GM19099 (cell line): ENCODE results near the gene SRRD.
A peak's percentile ranks its signal among the peaks of the same experiment; 100 is the strongest.

Experiments
- POLR2A ChIP-seq: IDR thresholded peaks from 3 replicates; pipeline ENCODE4 v1.6.1; 2011; ENCODE audit warnings: low read depth; ENCODE audit not compliant: insufficient read length; ENCODE audit errors: extremely low read depth

The SRRD gene

GRCh38 chr22:26470807-26471206, 12.9 kb upstream of the SRRD start:
- no peak for TF ChIP-seq POLR2A

- TF ChIP-seq POLR2A, result no peak
Measured at GRCh38 chr22:26471522-26471921, 12.2 kb upstream of the SRRD start.

GRCh38 chr22:26474682-26475081, 9.0 kb upstream of the SRRD start:
- no peak for TF ChIP-seq POLR2A

GRCh38 chr22:26476705-26477340, 6.9 kb upstream of the SRRD start:
- no peak for TF ChIP-seq POLR2A

GRCh38 chr22:26477341-26477731, 6.3 kb upstream of the SRRD start:
- no peak for TF ChIP-seq POLR2A

GRCh38 chr22:26479043-26479791, 4.5 kb upstream of the SRRD start:
- TF ChIP-seq POLR2A, result peak; percentile 25

- TF ChIP-seq POLR2A, result no peak
Measured at GRCh38 chr22:26479792-26480610, 3.7 kb upstream of the SRRD start.

- no peak for TF ChIP-seq POLR2A
Measured at GRCh38 chr22:26480611-26480932, 3.1 kb upstream of the SRRD start.

GRCh38 chr22:26481112-26481693, 2.5 kb upstream of the SRRD start:
- TF ChIP-seq POLR2A, result no peak

- TF ChIP-seq POLR2A, result no peak
Measured at GRCh38 chr22:26481694-26482093, 2.0 kb upstream of the SRRD start.

- TF ChIP-seq POLR2A, result no peak
Measured at GRCh38 chr22:26482161-26482560, 1.5 kb upstream of the SRRD start.

- TF ChIP-seq POLR2A, result no peak
Measured at GRCh38 chr22:26483043-26483438, 636 bp upstream of the SRRD start.

- TF ChIP-seq POLR2A, result no peak
Measured at GRCh38 chr22:26484360-26484706, 656 bp downstream of the SRRD start.

GRCh38 chr22:26485013-26485412, 1.3 kb downstream of the SRRD start:
- TF ChIP-seq POLR2A, result no peak

- no peak for TF ChIP-seq POLR2A
Measured at GRCh38 chr22:26485806-26486390, 2.2 kb downstream of the SRRD start.
